ENCODE data around the gene DSTYK.

The DSTYK gene

DNA sequence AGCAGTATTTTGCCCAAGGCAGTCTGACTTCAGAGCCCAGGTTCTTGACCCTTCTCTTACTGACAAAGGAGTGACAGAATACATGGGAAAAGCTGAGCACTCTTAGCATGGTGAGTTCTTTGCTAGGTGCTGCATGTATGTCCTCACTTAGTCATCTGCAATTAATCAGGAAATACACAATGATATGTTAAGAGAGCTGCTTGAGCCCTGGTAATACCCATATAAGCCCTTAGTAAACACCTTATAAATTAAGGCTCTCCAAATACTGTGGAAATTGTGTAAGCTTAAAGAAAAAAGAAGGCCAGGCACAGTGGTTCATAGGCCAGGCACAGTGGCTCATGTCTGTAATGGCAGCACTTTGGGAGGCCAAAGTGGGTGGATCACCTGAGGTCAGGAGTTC, 113.3 kb downstream of the DSTYK start:
- H3K36me3 Mint-ChIP-seq (ENCODE audit: low read depth) = peaks cover 100% of the 10 kb centered on the region
- no peaks in the 10 kb centered on the region for H3K9me3 Mint-ChIP-seq
- H3K4me1 Mint-ChIP-seq (ENCODE audit: low read depth) = no peaks in the 10 kb centered on the region
- no peak overlapping the region for H3K4me3 Mint-ChIP-seq
- intact Hi-C loops (cut with micrococcal nuclease) = no loop called here
- H3K27me3 Mint-ChIP-seq = no peaks in the 10 kb centered on the region
- H3K27ac Mint-ChIP-seq = no peak overlapping the region

DNA sequence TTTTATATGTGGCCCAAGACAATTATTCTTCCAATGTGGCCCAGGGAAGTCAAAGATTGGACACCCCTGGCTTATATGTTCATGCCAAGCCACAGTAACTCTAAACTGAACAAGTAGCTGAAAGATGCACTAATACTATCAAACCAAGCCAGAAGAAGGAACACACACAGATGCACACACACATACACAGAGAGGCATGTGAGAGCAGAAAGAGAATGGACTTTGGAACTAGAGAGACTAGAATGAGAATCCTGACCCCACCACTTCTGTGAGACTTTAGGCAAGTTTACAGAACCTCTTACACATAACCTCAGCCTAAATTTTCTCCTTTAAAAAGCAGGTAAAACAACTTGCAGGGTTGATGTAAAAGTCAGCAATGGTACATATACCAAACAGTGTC, 116.1 kb downstream of the DSTYK start:
- intact Hi-C loops (cut with micrococcal nuclease) = no loop called here
- Mint-ChIP-seq H3K4me3 (no peak overlapping the region), H3K27me3 (no peaks in the 10 kb centered on the region), H3K27ac (no peak overlapping the region), H3K36me3 (ENCODE audit: low read depth) (peaks cover 98% of the 10 kb centered on the region), H3K9me3 (no peaks in the 10 kb centered on the region), H3K4me1 (ENCODE audit: low read depth) (no peaks in the 10 kb centered on the region)

Data from dendritic cell treated with granulocyte-macrophage colony-stimulating factor and Interleukin-4, amounts not matched to agents 40 ng/mL and 50 ng/mL, for 4 days (primary cell).